NCI-H82 (cell line): ENCODE measurements around the gene GRAMD4.
"Not testable (repeated sequence)": the region's sequence is repeated elsewhere in the genome, so short reads cannot be mapped to it uniquely, and the experiment has no call there.

ENCODE experiments used
- DNase-seq: peaks from one replicate; lab custom pipeline; 2025; lab: John Stamatoyannopoulos, UW

The GRAMD4 gene

DNA sequence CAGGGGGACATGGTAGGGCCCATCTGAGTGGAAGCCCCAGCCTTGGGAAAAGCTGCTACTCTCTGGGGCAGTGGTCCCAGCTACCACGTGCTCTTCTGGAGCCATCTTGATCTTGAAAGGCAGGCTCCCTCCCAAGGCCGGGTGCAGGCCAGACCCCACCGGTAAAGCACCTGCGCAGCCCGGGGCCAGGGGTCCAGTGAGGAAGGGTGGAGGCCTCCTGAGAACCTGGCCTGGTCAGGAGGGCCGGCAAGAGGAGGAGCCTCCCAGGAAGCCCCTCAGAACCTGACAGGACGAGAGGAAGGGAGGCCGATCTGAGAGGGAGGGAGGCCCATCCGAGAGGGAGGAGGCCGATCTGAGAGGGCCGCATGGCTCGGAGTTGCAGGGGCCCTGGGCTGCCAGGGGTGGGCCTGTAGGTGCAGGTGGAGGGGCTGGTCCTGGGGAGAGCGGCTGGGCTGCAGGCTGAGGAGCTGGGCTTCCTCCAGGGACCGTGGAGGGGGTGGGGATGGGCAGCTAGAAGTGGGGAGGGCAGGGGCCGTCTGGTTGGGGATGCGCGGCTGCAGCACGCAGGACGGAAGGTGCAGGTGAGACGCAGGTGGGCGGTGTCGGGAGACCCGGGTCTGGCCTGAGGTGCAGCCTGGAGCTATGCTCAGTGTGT, 529 bp downstream of the GRAMD4 start:
- no peak for DNase-seq

DNA sequence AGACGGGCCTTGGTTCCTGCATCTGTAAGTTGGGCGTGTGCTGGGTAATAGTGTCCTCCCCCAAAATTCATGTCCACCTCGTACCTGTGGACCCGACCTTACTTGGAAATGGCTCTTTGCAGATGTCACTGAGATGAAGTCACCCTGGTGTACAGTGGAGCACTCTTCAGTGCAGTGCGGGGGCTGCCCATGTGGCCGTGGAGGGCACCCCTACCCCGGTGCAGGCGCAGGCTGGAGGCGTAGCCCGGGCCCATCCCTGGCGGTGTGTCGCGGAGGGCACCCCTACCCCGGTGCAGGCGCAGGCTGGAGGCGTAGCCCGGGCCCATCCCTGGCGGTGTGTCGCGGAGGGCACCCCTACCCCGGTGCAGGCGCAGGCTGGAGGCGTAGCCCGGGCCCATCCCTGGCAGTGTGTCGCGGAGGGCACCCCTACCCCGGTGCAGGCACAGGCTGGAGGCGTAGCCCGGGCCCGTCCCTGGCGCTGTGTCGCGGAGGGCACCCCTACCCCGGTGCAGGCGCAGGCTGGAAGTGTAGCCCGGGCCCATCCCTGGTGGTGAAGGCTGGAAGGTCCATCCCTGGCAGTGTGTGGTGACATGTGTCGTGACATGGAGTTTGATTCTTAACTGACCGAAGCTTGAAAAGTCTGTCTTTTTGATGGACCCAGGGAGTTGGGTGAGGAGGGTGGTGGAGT, 1.2 kb downstream of the GRAMD4 start:
- DNase-seq, result not testable (repeated sequence)

DNA sequence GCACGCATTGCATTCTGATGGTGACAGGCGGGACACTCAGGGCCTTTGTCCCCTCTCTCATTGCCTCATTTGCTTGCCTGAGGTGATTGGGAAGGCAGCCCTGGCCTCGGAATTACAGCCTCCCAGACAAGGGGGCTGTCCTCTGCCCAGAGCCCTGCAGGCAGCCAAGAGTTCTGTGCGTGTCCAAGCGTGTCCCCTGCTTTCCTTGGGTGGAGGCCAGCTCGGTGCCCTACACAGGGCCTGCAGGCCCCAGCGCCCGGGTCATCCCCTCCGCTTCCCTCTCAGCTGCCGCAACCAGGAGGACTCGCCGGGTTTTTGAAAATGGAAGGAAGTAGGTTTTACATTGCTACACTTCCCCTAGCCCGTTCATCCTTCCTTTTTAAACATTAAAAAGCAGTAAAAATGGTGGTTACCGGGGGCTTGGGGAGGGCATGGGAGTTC, 1.9 kb downstream of the GRAMD4 start:
- no peak for DNase-seq

DNA sequence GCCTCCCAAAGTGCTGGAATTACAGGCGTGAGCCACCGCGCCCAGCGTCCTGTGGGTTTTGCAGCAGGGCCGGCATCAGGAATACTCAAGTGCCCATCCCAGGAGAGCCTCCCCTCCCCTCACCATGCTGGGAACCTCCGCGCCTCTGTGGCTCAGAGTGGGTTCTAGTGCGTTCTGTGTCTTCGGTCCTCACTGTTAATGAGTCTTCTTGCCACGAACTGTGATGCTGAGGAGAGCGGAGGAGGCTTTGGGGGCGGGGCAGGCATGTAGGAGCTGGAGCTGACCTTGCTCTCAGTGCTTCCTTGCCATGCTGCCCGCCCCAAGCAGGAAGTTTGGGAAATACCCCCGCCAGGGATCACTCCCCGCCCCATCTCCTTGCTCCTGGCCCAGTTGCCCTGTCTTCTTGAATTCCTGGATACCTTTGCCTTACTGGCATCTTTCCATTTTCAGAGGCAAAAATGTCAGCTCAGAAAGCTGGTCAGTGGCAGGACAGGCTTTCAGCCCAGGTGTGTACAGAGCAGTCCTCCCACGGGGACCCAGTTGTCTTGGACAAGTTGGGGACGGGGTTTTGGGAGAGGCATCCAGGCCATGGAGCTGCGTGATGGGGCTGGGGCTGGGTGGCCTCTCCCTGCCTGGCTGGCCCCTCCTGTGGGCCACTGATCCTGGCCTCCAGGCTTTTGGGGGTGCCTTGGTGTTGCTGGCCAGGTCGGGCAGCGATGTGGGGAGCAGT, 5.1 kb downstream of the GRAMD4 start:
- DNase-seq, result no peak

DNA sequence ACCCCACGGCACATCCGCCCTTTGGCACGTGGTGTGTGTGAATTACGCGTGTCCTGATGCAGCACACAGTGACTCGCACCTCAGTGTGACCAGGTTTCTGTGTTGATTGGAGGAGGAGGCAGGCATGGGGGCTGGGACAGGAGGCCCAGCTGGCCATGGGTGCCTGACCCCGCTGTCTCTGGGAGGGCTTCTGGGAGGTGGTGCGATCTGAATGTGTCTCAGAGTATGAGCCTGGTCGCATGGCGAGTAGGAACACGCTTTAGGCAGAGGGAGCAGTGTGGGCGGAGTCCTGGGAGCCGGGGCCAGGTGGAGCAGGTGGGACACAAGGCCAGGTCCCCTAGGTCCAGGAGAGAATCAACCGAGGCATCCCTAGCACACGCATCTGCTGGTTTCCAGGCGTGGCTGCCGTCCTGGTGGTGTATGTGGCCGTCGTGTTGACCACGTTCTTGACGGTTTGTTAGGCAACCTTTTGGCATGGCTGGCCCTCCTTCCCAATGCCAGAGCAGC, 5.7 kb downstream of the GRAMD4 start:
- DNase-seq, result no peak

GRCh38 chr22:46626356-46626755, 6.2 kb downstream of the GRAMD4 start:
- DNase-seq, result no peak

GRCh38 chr22:46626911-46627805, 7.0 kb downstream of the GRAMD4 start:
- no peak for DNase-seq

- DNase-seq, result no peak
Observed at GRCh38 chr22:46627806-46628482, 7.8 kb downstream of the GRAMD4 start.

DNA sequence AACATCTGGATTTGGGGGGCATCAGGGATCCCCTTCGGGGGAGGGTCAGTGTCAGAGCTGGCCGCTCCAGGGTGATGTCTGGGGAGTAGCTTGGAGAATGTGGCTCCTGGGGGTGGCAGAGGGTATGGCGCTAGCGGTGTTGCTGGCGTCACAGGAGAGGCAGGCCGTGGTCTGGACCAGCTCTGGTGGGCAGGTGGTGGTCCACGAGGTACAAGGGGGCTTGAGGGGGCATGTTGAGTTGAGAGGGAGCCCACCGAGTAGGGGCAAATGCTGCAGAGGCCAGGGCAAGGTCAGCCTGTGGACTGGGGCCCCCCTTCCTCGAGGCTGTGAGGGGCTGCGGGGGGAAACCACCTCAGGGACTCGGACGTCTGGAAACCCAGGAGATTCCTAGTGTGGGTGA, 8.6 kb downstream of the GRAMD4 start:
- DNase-seq, result no peak

- no peak for DNase-seq
Observed at GRCh38 chr22:46629291-46629690, 9.1 kb downstream of the GRAMD4 start.

- DNase-seq, result no peak
Observed at GRCh38 chr22:46631113-46631512, 10.9 kb downstream of the GRAMD4 start.

- DNase-seq, result no peak
Observed at GRCh38 chr22:46632646-46633249, 12.6 kb downstream of the GRAMD4 start.

DNA sequence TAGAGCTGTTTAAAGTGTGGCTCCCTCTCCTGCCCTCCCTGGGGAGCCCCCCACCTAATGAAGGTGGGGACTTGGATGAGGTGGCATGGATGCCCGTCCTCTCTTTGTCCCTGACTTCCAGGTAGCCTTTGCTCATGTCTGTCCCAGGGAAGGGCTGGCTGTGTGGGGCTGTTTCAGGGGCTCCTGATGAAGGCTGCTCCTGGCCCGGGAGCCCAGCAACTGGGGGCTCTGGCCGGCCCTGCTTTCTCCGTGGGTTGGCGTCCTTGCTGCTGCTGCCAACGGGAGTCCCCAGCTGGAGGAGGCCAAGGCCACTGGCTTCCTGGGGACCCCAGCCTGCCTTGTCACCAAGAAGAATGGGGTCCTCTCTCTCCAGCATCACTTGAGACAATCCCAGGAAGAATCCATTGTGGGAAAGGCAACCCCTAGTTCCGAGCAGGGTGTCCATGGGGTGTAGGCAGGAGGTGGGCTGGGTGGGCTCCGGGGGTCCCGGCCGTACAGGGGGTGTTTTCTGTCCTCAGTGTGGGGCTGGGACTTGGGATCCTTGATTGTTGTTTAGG, 13.2 kb downstream of the GRAMD4 start:
- no peak for DNase-seq

DNA sequence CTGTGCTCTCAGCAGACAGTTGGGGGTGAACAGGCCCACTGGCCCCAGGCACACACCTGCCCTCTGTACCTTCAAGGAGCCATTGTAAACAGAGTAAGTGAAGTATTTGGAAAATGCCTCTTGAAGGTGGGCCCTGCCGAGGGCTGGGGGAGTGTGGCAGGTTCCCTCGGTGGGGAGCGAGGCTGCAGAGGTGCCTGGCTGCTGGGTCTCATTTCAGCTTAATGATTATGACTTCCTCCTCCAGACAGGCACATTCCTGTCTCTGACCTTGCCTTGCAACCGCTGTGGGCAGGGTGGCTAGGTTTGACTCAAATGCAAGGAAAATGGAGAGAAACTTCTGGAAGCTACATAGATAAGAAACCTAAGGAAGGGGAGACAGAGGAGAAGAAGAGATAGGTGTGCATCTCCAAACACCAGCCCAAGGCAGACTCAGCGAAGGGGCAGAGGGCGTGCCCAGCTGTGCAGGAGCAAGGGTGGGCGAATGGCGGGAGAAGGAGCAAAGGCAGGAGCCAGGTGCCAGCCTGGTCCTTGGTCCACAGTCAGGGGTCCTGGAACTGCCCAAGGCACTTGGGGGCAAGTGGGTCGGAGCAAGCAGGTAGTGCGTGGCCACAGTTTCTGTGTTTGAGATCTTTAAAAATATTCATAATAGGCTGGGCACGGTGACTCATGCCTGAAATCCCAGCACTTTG, 14.0 kb downstream of the GRAMD4 start:
- DNase-seq, result no peak

DNA sequence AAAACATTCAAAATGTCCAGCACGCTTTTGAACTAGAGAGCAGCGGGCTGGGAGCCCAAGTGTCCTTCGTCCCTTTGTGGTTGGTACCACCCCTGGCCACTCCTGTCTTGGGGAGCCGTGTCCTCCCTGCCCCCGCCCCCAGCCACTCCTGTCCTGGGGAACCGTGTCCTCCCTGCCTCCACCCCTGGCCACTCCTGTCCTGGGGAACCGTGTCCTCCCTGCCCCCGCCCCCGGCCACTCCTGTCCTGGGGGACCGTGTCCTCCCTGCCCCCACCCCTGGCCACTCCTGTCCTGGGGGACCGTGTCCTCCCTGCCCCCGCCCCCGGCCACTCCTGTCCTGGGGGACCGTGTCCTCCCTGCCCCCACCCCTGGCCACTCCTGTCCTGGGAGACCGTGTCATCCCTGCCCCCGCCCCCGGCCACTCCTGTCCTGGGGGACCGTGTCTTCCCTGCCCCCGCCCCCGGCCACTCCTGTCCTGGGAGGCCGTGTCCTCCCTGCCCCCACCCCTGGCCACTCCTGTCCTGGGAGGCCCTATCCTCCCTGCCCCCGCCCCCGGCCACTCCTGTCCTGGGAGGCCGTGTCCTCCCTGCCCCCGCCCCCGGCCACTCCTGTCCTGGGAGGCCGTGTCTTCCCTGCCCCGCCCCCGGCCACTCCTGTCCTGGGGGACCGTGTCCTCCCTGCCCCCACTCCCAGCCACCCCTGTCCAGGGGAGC, 14.9 kb downstream of the GRAMD4 start:
- DNase-seq, result not testable (repeated sequence)

- peak; percentile 4 for DNase-seq
Observed at GRCh38 chr22:46635756-46636155, 15.6 kb downstream of the GRAMD4 start.

- DNase-seq, result no peak
Observed at GRCh38 chr22:46636221-46637002, 16.2 kb downstream of the GRAMD4 start.
